B cell (primary cell): ENCODE data around the gene ABL1.

Experiments
- EZH2 ChIP-seq: IDR thresholded peaks from 2 replicates; pipeline ENCODE4 v1.6.1; 2012; ENCODE audit warnings: borderline replicate concordance, low read depth, mild to moderate bottlenecking, moderate library complexity, low read length; ENCODE audit not compliant: insufficient read depth, poor library complexity, severe bottlenecking
- TF ChIP-seq, protein P1 (sequence below): fragments of 200-600 bp; IDR thresholded peaks from one replicate; pipeline ENCODE4 v1.8.0; 2022; ENCODE audit warnings: antibody characterized with exemption, mild to moderate bottlenecking

DNA sequence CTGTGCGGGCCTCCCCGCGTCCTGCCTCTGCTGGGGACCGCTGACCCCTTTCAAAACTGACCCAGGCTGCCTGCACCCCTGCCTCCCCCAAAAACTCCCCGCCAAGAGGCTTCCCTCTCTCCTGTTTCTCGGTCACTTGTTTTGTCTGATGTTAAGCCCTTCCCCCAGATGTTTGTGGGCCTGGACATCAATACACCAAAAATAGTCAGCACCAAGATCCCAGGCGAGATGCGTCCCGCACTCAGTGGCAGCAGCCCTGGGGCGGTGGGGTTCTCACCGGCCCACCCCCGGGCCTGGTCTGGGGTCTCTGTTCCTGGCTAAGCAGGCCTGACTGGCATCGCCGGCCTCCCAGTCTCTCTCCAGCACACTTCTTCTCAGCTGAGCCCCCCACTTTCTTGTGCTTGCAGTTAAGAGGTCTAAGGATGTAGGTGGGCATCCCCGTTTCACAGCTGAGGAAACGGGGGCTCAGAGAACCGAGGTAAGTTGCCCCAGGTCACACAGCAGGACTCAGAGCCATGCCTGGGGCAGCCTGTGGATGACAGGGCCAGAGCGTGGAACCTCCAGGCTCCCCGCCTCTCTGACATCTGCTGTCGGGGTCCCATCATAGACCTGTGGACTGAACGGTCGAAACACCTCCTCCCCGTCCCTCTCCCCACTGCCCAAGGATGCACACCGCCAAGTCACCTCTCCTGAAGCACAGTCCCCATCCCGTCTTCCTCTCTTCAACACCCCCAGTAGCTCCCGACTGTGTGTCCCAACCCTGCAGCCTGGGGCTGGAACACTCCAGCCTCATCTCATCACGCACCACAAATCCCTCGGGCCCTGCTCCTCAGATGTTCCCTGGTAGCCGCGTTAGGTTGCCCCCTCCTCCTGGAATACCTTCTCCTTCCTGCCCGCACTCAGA is 87.2 kb downstream of the ABL1 start:
- TF ChIP-seq, protein P1, sequence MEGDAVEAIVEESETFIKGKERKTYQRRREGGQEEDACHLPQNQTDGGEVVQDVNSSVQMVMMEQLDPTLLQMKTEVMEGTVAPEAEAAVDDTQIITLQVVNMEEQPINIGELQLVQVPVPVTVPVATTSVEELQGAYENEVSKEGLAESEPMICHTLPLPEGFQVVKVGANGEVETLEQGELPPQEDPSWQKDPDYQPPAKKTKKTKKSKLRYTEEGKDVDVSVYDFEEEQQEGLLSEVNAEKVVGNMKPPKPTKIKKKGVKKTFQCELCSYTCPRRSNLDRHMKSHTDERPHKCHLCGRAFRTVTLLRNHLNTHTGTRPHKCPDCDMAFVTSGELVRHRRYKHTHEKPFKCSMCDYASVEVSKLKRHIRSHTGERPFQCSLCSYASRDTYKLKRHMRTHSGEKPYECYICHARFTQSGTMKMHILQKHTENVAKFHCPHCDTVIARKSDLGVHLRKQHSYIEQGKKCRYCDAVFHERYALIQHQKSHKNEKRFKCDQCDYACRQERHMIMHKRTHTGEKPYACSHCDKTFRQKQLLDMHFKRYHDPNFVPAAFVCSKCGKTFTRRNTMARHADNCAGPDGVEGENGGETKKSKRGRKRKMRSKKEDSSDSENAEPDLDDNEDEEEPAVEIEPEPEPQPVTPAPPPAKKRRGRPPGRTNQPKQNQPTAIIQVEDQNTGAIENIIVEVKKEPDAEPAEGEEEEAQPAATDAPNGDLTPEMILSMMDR = no peak
- TF ChIP-seq EZH2 = no peak
